T-helper 2 cell treated with Interferon-gamma antibody and Interleukin-4, amounts not matched to agents 100 ng/mL and 5 ng/mL, for 36 hours (primary cell): ENCODE measurements around the gene RNF186. TPM values are rescaled to one million over a fixed set of nuclear protein-coding genes. Genes with fewer than 3 reads are reported as not detected.
"Not testable (repeated sequence)": the region's sequence is repeated elsewhere in the genome, so short reads cannot be mapped to it uniquely, and the experiment has no call there.

Source experiments
- intact Hi-C: fragments of 100-400 bp; cut with micrococcal nuclease; formaldehyde crosslinking; loops from one replicate; pipeline ENCODE4 v1.15.1; 2023
- total RNA-seq: library from RNA; stranded (reverse); gene quantifications from 2 replicates; pipeline ENCODE4 v1.2.3, GENCODE V29; 2022

The RNF186 gene, protein sequence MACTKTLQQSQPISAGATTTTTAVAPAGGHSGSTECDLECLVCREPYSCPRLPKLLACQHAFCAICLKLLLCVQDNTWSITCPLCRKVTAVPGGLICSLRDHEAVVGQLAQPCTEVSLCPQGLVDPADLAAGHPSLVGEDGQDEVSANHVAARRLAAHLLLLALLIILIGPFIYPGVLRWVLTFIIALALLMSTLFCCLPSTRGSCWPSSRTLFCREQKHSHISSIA
- not detected in 2 replicates for total RNA-seq

DNA sequence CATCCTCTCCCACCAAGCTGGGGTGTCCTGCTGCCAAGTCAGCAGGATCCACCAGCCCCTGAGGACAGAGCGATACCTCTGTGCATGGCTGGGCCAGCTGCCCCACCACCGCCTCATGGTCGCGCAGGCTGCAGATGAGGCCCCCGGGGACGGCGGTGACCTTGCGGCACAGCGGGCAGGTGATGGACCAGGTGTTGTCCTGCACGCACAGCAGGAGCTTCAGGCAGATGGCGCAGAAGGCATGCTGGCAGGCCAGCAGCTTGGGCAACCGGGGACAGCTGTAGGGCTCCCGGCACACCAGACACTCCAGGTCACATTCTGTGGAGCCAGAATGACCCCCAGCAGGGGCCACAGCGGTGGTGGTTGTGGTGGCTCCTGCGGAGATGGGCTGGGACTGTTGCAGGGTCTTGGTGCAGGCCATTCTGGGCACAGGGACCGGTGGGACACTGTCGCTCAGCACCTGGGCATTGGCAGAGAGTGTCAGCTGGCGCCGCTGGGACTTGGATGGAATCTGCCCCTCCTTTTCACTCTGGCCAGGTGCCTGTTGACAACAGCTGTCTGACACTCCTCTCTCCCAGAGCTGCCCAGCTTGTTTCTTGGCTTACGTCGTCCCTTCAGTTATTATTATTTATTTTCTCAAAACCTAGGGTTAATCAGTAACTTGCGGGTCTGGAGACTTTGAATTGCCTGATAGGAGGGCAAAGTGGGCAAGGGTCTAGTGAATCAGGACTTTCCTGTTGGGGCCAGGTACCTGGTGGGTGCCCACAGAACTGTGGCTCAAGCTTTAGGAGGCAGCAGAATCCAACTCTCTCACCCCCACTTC lies at the start of gene RNF186:
Gene RNF186, minus strand, starts transcription at position 603 of the 823 bp plus-strand sequence. Its CDS starts 182 bp downstream, at position 421.
- intact Hi-C loops, result loop anchor here (5.0 kb wide), 1 partner anchor 153 kb away; the partner anchor contains the start of gene HTR6

DNA sequence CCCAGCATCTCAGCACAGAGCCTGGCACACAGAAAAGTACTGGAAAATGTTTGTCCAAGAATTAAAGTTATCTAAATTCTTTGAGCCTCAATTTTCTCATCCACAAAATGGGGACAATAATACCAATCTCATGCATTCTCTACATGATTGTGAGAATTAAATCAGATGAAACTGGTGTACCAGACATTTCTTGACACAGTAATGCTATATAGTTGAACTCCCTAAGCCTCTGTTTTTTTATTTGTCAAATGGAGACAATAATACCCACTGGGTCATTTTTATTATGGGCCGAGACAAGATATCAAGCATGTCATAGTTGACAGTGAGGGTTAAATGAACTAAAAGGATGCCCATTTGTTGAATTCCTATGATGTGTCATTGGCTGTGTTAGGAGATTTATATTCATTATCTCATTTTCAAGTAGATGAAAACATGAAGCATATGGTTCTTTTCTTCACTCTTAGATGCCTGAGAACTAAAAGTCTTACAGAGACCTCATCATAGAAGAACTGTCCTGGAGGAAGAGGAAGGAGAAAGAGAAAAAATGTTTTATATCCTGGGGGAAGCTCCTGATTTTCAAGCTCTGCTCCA lies 49.6 kb upstream of the RNF186 start:
- intact Hi-C loops, result no loop called here

DNA sequence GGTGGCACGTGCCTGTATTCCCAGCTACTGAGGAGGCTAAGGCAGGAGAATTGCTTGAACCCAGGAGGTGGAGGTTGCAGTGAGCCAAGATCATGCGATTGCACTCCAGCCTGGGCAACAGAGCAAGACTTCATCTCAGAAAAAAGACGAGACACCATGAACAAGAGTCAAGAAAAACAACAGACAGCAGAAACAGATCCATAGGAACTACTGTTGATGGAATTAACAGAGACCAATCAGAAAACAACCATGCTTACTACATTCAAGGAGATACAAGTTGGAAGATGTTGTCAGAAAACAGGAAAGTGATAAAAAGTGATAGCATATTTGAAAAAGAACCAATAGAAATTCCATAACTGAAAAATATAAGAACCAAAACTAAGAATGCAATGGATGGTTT lies 47.9 kb upstream of the RNF186 start:
- intact Hi-C loops, result no loop called here

DNA sequence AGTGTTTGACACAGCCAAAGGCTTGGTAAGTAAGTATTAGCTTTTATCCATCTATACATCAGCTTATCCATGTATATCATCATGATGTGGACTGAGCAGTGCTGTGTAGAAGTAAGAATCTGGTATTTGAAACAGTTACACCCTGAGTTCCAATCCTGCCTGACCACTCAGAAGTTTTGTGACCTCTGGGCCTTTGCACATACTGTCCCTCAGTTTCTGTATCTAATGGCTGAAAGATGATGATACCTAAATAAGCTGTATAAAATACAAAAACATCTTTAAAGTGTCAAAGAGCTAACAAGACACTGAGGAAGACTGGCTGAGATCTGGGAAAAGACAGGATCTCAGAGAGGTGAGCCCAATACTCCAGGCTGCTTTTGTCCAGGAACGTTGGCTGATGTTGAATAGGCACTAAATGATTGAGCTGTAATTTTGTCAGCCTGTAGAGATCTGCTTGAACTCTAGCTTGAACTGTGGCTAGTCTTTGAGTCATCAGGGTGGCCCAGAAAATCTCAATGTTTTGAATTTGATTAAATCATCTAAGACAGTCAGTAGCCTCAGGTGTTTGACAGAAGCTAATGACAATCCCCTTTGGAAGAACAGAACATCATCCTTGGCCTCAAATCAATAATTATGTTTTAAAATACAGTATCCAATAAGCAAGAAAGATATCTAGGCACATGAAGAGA lies 46.9 kb upstream of the RNF186 start:
- intact Hi-C loops, result no loop called here

DNA sequence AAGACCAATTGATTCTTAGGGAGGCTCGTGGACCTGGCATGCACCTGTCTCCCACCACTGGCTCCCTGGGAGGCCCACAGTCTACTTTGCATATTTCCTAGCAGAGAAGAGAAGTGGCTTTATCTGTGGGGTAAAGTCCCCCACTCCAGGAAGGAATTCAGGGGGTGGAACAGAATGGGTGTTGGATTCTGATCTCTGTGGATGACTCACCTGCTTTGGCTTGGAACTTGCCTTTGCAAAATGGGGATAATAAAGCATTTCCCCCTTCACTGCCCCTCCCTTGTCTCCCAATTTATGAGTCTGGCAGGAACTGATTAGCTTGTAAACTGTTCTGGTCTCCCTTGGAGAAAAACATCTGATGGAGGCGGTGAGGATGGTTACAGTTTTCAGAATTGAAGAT lies 46.0 kb upstream of the RNF186 start:
- intact Hi-C loops, result no loop called here

DNA sequence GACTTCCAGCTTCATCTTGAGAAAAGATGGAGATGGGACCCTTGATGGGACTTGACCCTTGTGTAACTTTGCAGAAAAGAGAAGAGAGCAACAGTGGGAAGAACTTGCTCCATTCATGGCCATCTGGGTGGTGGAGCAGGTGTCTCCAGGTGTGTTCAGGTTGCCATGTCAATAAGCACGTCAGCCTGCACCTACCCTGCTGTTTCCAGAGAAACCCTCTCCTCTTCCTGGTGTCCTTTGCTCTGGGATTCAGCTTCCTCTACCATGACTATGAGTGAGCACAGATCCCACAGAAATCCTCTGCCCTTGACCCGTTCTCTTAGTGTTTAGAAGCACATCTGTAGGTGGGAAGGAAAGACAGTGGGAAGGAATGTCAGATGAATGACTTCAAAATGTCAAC lies 45.3 kb upstream of the RNF186 start:
- intact Hi-C loops, result no loop called here

DNA sequence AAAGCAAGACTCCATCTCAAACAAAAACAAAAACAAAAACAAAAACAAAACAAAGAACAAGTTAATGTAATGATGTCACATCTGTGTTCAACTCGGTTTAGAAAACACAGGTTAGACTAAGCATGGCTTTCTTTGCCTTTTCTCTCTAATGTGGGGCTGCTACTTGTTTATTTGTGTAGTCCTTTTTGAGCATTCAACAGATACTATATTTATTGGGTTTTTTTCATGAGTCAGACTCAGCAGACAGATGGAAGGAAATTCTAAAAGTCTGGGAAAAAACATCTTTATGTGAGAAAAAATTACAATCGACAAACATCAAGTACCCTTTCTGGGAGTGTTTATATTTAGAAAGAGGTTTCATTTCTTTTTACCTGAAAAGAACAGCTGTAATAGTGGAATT lies 44.8 kb upstream of the RNF186 start:
- intact Hi-C loops, result no loop called here

DNA sequence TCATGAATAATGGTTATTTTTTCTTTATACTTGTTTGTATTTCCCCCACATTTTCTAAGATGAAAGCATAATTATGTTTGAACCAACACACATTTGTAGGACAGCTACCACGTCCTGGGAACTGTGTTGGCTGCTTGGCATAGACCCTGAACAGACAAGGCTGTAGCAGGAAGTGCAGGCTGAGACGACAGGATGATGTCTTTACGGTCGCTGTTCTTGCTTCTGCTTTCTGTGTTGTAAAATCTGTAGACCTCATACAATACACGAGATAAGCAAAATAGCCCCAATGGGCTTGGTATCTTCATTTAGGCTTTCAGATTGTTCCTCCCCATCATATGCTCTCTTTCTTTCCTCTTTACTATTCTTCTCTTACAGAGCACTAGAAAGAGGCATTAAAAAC lies 43.8 kb upstream of the RNF186 start:
- intact Hi-C loops, result no loop called here

DNA sequence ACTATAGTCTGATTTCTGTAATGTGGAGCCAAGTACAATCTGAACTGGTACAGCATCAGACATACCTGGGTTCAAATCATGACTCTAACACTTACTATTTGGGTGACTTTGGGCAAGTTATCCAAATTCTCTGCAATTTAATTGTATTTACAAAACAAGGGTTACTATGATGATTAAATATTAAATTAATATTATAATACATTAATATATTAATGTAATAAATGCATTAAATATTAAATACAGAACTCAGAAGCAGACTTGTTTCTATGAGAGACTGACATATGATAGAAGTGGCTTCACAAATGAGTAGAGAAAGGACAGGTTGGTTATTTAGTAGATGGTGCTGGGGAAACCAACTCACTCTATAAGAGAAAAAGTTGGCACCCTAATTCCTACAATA lies 39.8 kb upstream of the RNF186 start:
- intact Hi-C loops, result no loop called here

DNA sequence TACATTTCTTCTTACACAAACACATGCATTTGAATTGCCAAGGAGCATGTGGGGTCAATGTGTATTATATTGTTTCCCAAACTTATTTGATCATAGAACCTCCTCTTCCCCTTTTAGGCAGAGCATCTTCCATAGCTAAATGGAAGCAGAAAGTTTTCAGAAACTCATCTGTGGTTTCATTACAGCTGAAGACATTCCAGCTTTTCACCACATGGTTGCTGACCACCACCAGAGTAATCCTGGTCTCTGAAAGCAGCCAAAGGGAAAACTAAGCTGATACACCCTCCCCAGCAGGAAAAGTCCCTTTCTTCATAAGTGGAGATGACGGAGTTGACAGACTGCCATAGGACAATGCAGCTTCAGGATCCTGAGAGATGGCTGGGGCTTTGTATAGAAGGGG lies 37.0 kb upstream of the RNF186 start:
- intact Hi-C loops, result no loop called here

DNA sequence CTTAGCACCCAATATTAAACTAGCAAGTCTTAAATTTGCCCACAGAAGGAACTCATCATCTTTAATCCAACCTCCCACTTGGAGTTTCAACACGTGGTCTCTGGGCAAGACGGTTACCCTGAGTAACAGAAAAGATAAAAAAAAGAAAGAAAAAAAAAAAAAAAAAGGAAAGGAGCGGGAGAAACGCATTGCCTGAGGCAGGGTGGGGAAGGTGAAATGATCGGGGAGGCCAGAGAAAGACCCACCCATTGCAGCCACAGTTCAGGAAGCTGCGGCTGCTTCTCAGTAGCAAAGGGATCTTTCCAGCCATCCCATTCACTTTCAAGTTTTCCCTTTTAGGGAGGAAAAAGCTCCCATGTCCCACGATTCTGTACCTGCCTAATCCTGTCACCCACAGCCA lies 35.1 kb upstream of the RNF186 start:
- intact Hi-C loops, result no loop called here

DNA sequence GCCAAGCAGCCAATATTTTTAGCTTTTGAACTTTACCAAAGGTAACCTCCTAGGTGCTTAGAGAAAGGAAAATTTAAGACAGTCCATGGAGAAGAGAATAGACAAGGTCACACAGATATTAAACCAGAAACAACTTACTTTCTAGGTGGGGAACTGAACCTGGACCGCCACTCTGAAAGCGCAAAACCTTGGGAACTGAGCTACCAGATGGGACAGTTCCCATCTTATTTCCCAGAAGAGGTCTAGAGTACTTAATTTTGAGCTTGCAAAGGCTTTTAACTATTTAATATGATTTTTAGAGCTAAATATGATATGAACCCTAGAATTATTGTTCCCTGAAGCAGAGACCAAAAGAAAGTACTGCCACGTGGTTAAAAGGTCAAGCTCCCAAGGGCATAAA lies 34.2 kb upstream of the RNF186 start:
- intact Hi-C loops, result not testable (repeated sequence)

DNA sequence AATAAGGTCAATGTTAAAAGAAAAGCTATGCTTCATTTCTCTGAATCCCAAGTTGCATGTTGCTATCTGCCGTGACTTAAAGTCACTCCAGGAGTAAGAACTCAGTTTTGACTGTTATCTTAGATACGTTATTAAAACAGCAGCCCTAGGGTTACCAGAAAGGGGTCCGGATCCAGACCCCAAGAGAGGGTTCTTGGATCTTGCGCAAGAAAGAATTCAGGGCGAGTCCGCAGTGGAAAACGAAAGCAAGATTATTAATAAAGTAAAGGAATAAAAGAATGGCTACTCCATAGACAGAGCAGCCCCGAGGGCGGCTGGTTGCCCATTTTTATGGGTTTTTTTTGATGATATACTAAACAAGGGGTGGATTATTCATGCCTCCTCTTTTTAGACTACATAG lies 32.3 kb upstream of the RNF186 start:
- intact Hi-C loops, result not testable (repeated sequence)

DNA sequence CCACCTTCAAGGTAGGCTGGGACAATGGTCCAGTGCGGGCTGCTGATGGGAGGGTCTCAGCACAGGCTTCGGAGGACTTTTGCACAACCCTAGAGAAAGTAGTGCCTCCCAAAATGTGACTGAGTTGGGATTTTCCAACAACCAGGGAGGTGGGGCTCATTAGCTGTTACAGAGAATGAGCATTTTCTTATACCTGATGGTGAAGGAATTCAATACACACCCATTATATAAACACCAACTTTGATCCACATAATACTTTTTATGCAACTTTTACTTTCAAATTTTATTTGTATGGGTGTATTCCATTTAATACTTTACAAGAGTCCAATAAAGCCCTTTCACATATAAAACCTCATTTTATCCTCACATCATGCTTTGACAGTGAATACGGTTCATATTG lies 31.3 kb upstream of the RNF186 start:
- intact Hi-C loops, result no loop called here

DNA sequence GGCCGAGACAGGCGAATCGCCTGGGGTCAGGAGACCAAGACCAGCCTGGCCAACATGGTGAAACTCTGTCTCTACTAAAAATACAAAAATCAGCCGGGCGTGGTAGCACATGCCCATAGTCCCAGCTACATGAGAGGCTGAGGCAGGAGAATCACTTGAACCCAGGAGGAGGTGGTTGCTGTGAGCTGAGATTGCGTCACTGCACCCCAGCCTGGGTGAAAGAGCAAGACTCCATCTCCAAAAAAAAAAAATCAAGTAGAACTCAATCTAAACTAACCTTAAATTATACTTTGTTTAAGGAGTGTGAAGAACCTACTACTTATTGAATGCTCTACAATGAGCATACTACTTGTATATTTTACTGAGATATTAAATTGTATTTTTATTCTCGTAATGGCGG lies 30.5 kb upstream of the RNF186 start:
- intact Hi-C loops, result no loop called here

DNA sequence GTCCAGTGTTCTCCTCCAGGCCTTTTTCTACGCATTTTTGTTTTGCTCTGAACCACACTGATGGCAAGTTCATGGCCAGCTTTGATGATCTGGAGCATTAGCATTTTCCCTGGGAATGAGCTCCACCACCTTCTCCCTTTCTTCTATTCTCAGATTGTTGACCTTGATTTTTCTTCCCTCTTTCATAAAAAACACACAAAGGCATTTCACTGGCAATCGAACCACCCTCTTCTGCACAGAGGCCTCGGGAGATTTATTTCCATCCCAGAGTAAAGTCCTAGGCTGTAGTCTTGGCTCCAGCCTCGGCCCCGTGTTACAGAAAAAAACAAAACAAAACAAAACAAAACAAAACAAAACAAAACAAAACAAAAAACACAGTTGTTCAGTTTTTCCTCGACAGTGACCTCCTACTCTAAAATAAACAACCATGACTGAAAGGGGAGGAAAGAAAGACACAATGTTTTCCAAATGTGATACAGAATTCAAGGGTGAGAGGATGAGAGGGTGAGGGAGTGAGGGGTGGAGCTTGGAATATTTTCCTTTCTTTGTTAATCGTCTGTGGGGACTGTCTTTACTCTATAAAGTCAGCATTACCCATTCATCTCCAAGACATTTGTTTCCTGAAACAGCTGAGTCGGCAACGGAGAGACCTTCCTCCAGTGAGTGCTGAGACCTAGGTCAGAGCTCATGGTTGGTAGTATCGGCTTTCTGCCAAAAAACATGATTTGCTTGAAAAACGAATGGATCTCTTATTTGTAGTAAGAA lies 29.8 kb upstream of the RNF186 start:
- intact Hi-C loops, result no loop called here

DNA sequence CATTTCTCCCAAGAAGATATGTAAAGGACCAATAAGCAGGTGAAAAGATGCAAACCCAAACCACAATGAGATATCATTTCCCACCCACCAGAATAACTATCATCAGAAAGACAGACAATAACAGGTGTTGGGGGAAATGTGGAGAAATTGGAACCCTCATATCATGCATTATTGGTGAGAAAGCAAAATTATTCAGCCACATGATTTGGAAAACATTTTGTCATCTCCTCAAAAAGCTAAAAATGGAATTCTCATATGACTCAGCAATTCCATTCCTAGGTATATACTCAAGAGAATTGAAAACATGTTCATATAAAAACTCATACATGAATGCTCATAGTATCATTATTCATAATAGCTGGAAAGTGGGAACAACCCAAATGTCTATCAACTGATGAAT lies 25.1 kb upstream of the RNF186 start:
- intact Hi-C loops, result no loop called here

DNA sequence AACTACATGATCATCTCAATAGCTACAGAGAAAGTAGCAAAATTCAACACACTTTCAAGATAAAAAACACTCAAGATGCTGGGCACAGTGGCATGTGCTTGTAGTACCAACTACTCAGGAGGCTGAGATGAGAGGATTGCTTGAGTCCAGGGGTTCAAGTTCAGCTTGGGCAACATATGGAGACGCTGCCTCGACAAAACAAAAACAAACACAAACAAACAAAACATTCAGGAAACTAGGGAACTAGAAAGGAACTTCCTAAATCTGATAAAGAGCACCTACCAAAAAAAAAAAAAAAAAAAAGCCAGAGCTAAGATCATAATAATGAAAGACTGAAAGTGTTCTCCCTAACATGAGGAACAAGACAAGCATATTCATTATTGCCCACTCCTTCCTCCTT lies 22.8 kb upstream of the RNF186 start:
- intact Hi-C loops, result no loop called here

DNA sequence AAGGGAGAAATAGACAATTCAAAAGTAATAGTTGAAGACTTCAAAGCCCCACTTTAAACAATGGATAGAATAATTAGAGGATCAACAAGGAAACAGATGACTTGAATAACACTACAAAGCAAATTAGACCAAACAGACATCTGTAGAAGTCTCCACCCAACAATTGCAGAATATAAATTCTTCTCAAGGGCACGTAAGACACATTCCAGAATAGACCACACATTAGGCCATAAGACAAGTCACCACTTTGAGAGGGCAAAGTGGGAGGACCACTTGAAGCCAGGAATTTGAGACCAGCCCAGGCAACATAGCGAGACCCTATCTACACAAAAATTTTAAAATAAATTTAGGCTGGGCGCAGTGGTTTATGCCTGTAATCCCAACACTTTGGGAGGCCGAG lies 20.5 kb upstream of the RNF186 start:
- intact Hi-C loops, result no loop called here

DNA sequence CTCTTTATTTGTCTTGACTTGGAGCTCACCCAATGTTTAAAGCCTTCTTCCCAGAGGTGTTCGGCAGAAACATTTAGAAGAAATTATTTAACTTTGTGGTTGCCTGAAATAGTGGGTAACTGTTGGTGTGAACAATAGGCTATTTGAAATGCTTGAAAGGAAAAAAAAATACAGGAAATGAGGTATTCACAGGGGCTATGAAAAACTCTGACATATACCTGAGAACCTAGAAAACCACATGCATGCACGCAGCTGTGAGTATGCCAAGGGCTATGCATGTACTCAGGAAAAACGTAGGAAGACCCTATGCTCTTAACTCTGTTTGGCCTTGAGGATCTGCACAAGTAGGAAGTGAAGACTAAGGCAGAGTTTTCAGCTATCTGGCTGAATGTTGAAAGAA lies 16.4 kb upstream of the RNF186 start:
- intact Hi-C loops, result no loop called here

DNA sequence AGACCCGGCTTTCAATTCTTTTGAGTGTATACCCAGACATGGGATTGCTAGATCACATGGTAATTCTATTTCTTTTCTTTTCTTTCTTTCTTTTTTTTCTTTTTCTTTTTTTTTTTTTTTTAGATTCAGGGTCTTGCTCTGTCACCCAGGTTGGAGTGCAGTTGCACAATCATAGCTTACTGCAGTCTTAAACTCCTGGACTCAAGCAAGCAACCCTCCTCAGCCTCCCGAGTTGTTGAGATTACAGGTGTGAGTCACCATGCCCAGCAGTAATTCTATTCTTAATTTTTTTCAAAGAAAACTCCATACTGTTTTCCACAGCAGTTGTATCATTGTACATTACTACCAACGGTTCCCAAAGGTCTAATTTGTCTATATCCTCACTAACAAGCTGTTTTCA lies 13.5 kb upstream of the RNF186 start:
- intact Hi-C loops, result no loop called here
